ENCODE results near the gene CTXND1. TPM values are rescaled to one million over a fixed set of nuclear protein-coding genes. Genes with fewer than 3 reads are reported as not detected.

CTXND1 gene
- total and polyA plus RNA-seq, 2 of the 4 experiments (the other 2 are of a cell fraction): not detected

DNA sequence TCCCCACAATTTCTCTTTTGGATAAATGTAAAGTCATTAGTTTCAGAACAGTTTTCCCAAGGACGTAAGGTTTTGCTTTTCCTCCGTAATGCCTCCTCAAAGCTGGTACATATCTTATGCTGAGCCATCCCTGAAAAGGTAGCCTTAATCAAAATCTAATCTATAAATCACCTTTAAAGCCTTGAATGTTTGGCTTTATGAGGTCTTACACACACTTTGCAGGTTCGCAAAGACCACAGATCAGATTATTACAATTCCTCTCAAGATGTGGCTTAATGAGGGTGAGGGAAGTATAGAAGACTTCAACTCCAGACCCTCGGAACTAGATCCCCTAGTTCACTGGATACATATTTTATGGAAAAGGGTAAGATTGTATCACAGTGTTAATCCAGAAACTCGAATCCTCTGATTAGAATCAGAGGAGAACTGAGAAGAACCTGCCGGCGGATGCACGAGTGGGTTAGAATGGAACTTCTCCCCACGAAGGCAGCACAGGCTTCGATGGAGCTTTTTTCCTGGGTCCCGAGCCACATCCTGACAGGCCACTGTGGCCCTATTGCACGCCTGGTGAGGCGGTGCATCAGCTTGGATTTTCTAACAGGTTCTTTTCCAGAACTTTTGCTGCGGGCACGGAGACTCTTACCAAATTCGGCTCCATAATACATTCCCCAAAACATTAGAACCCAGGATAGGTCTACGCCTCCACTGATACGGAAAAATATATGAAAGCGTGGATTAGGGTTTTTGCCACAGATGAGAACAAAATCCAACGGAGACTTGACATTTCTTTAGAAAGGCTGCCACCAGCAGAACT is 1.2 kb downstream of the CTXND1 start:
- dilution Hi-C loops (cut with HindIII; ENCODE audit: low sequenced_read_pairs, unreplicated experiment): no loop called here
- TF ChIP-seq CEBPB (IDR thresholded peaks at IDR 0.05; ENCODE audit: low read depth, low read length) (no peak), POLR2A (IDR thresholded peaks at IDR 0.05; ENCODE audit: low read depth, low read length) (no peak), CHD1 (IDR thresholded peaks at IDR 0.05; ENCODE audit: low read depth, low read length) (no peak), MXI1 (IDR thresholded peaks at IDR 0.05; ENCODE audit: borderline replicate concordance, low read depth, low read length) (no peak), MAFK (IDR thresholded peaks at IDR 0.05; ENCODE audit: low read depth, low read length) (no peak), NFE2L2 (IDR thresholded peaks at IDR 0.05; ENCODE audit: low read depth, low read length) (no peak), FOS (IDR thresholded peaks at IDR 0.05; ENCODE audit: low read depth, low read length) (no peak), BHLHE40 (IDR thresholded peaks at IDR 0.05; ENCODE audit: low read depth, low read length) (no peak), SMC3 (IDR thresholded peaks at IDR 0.05; ENCODE audit: low read depth, low read length) (no peak), MAZ (IDR thresholded peaks at IDR 0.05; ENCODE audit: borderline replicate concordance, low read depth, low read length) (no peak), RCOR1 (IDR thresholded peaks at IDR 0.05; ENCODE audit: insufficient replicate concordance, low read length) (no peak), RFX5 (IDR thresholded peaks at IDR 0.05; ENCODE audit: low read depth, low read length) (no peak), RAD21 (IDR thresholded peaks at IDR 0.05; ENCODE audit: low read length) (no peak)
- TF ChIP-seq, protein P1, sequence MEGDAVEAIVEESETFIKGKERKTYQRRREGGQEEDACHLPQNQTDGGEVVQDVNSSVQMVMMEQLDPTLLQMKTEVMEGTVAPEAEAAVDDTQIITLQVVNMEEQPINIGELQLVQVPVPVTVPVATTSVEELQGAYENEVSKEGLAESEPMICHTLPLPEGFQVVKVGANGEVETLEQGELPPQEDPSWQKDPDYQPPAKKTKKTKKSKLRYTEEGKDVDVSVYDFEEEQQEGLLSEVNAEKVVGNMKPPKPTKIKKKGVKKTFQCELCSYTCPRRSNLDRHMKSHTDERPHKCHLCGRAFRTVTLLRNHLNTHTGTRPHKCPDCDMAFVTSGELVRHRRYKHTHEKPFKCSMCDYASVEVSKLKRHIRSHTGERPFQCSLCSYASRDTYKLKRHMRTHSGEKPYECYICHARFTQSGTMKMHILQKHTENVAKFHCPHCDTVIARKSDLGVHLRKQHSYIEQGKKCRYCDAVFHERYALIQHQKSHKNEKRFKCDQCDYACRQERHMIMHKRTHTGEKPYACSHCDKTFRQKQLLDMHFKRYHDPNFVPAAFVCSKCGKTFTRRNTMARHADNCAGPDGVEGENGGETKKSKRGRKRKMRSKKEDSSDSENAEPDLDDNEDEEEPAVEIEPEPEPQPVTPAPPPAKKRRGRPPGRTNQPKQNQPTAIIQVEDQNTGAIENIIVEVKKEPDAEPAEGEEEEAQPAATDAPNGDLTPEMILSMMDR (conservative IDR thresholded peaks at IDR 0.05; ENCODE audit: low read depth, low read length): no peak
- TF ChIP-seq, protein P2, sequence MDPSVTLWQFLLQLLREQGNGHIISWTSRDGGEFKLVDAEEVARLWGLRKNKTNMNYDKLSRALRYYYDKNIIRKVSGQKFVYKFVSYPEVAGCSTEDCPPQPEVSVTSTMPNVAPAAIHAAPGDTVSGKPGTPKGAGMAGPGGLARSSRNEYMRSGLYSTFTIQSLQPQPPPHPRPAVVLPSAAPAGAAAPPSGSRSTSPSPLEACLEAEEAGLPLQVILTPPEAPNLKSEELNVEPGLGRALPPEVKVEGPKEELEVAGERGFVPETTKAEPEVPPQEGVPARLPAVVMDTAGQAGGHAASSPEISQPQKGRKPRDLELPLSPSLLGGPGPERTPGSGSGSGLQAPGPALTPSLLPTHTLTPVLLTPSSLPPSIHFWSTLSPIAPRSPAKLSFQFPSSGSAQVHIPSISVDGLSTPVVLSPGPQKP (IDR thresholded peaks at IDR 0.05; ENCODE audit: borderline replicate concordance, low read depth, low read length): no peak

More for the DNA sequence above, 1.2 kb downstream of the CTXND1 start:
- H2BK20ac ChIP-seq (ENCODE audit: low read depth, low read length): no peak overlapping the region
- no peak overlapping the region for H2BK5ac ChIP-seq (ENCODE audit: low read depth, low read length, poor library complexity, severe bottlenecking)
- H3K18ac ChIP-seq (ENCODE audit: low read depth, low read length): no peak overlapping the region
- in situ Hi-C loops (cut with MboI; ENCODE audit: low sequenced_read_pairs) (no loop called here), intact Hi-C loops (cut with micrococcal nuclease) (no loop called here)
- H3K4ac ChIP-seq (ENCODE audit: low read depth, low read length): no peak overlapping the region
- H3K23ac ChIP-seq (ENCODE audit: low read depth, low read length): peak overlapping the region; percentile 65
- H2AFZ ChIP-seq (replicated peaks; ENCODE audit: low read length, poor library complexity): no peak overlapping the region
- H2BK120ac ChIP-seq (ENCODE audit: low read depth, low read length): no peak overlapping the region
- H4K91ac ChIP-seq (ENCODE audit: insufficient read depth, low read depth, low read length): no peak overlapping the region
- no peak overlapping the region for H3K14ac ChIP-seq (replicated peaks; ENCODE audit: low read depth, low read length)
- ChIA-PET POLR2A (ENCODE audit: unreplicated experiment) (no interaction called here), CTCF (no interaction called here)
- H2BK15ac ChIP-seq (ENCODE audit: low read depth, low read length): no peak overlapping the region
- H2AK5ac ChIP-seq (ENCODE audit: low read depth, low read length): no peak overlapping the region
- H2AK9ac ChIP-seq (replicated peaks; ENCODE audit: low read depth, low read length, poor library complexity): no peak overlapping the region
- H3K27me3 ChIP-seq (ENCODE audit: control insufficient read depth, insufficient read depth, low read length): peaks cover 74% of the 10 kb centered on the region
- H3K56ac ChIP-seq (ENCODE audit: extremely low read depth, insufficient read depth, low read length): no peak overlapping the region
- H3K27ac ChIP-seq (ENCODE audit: insufficient read depth, low read length): no peak overlapping the region
- no peak overlapping the region for H4K8ac ChIP-seq (ENCODE audit: low read depth in 2 of 2, low read length in 2 of 2)
- H3K9me3 ChIP-seq (ENCODE audit: control insufficient read depth, insufficient read depth, low read length): peaks cover 3% of the 10 kb centered on the region; the same call in 1 of the 2 replicates
- H3K79me1 ChIP-seq (ENCODE audit: low read depth in 1 of 2, low read length in 2 of 2): no peaks in the 10 kb centered on the region
- H3K4me3 ChIP-seq (ENCODE audit: insufficient read depth, low read depth, low read length): no peak overlapping the region
- H4K20me1 ChIP-seq (ENCODE audit: insufficient read depth, low read length): no peaks in the 10 kb centered on the region
- H4K5ac ChIP-seq (ENCODE audit: low read depth, low read length): no peak overlapping the region
- no peak overlapping the region for H3K9ac ChIP-seq (ENCODE audit: low read depth, low read length)
- ATAC-seq (ENCODE audit: low read depth) (no peak), DNase-seq (no peak)
- WGBS, 2 experiments (ENCODE audit: extremely low coverage in 2 of 2, insufficient read length in 1 of 2): 67% methylated on average over 3 of the region's 20 CpGs; no CpG with 5 or more reads in 1 of the 2 experiments
- BruUV-seq (replicated peaks): no TSS peak
- H3K36me3 ChIP-seq (ENCODE audit: control insufficient read depth, insufficient read depth, low read length): no peaks in the 10 kb centered on the region
- no peak overlapping the region for H3K4me2 ChIP-seq (ENCODE audit: low read depth, low read length)
- H3K4me1 ChIP-seq (ENCODE audit: control insufficient read depth, insufficient read depth, low read length): peaks cover 2% of the 10 kb centered on the region; the same call in 1 of the 2 replicates
- no peaks in the 10 kb centered on the region for H3K9me1 ChIP-seq (ENCODE audit: insufficient read depth, low read length)

Data from IMR-90 (cell line).